CD4-positive, alpha-beta T cell treated with Interleukin-4 for 1 hour (primary cell): Measurements from ENCODE around the gene GALNT7.
"Not testable (repeated sequence)": the region's sequence is repeated elsewhere in the genome, so short reads cannot be mapped to it uniquely, and the experiment has no call there.

Source experiments
- DNase-seq, 2 donors: peaks; one replicate each; pipeline ENCODE4 v3.0.0-alpha.2; 2020 to 2022

The GALNT7 gene

GRCh38 chr4:173166491-173166890 lies 2.1 kb upstream of the GALNT7 start:
- DNase-seq, result no peak

DNA sequence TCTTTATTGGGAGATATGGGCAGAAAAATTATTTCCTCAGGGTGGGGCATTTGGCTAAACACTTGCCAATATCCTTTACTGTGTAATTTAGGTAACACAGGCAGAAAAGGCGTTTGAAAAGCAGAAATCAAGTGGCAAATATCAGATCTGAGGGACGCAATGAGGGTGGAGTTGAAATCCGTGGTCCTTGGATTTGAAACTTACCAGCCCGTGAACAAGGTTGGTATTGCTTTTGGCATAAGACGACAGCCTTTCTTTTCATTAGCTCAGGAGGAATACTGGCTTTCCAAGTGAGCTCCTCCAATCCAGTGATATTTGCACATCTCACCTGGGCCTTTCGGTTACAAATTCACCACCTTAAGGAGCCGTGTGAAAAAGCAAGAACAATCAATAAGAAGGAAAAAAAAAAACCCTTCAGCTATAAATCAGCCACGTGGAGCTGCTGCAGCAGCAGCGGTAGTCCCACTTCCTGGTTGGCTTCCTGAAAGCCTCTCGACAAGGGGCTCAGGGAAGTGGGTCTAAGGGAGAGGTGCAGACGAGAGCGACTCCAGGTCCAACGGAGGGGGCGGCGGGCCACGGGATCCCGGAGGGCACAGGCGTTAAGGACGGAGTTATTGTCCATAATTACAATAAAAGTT lies 734 bp upstream of the GALNT7 start:
- peak; percentile 13 to 28 for DNase-seq

GRCh38 chr4:173169178-173169427 lies 492 bp downstream of the GALNT7 start:
- no peak for DNase-seq

DNA sequence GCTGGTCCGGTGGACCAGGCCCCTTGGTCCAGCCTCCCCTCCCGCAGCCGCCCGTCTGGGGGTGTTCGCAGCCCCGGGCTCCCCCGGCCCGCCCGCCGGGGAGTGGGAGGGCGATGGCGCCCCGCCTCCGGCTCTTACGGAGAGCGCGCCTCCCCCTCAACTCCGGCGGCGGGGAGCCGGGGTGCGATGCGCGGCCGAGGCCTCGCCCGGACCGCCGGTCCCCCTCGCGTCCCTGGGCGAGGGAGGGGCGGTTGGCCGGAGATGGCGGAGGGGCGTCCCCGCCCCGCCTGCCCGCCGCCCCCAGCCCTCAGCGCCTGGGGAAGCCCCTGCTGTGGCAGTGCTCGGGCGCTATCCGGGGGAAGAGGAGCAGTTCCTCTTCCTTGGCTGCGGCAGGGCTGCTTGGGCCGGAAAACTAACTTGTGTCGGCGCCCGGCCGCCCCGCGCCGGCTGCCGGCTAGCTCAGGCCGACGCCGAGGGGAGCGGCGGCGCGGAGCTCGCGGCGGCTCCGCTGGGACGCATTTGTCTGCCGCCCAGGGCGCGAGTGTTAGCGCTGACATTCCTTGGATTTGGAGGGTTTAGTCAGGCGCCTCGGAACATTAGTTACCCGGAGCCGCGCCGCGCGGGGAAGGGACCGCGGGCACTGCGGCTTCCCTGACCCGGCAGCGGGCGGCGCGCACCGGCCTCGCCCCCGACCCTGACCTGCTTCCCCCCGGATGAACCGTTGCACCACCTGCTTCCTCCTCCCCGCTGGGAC lies 994 bp downstream of the GALNT7 start:
- DNase-seq, result peak; percentile 69 to 73

DNA sequence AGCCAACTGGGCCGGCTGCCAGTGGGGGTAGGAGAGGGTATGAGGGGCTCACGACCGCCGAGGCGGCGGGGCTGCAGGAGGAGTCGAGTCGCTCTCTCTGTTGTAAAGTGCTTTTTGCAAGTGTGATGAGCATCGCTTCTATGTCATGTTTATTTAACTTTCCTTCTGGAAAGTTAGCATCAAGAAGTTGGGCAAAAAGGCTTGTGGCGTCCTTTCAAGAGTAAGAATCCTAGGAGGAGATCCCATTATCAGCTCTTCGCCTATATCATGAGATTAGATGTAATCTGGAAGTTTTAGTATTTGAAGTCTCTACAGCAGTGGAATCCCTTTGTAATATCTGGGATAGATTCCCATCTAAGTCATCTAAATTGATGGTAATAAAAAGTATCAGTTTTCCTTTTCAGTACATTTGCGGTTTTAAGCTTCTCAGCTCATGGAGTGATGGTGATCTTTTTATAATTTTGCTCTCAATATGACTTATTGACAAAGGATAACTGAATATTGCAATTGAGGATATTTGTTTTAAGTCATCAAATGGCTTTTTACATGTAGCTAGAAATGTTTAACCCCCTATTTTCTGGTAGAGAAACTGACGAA lies 1.7 kb downstream of the GALNT7 start:
- no peak for DNase-seq

- peak in 1 of 2 donors; percentile 14 for DNase-seq
Observed at GRCh38 chr4:173171098-173171497, 2.5 kb downstream of the GALNT7 start.

- DNase-seq, result no peak
Observed at GRCh38 chr4:173171987-173172386, 3.4 kb downstream of the GALNT7 start.

- DNase-seq, result no peak
Observed at GRCh38 chr4:173174184-173174583, 5.6 kb downstream of the GALNT7 start.

DNA sequence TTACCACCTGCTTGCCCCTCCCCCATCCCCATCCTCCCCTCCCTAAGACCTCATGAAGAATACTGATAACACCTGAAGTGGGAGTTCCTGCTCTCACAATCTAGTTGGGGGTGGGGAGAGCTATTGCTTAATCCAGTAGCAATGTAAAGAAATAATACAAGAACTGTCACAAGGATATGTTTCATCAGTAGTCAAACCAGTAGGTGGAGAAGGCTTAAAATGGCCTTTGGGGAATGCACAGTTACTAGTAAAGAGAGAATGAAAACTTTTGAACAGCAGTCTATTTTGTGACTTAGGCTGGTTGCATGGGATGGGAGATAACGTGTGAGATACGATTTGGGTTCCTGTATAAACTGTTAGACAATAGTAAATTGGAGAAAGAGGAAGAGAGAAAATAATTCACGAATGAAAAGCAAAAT lies 6.0 kb downstream of the GALNT7 start:
- no peak for DNase-seq

DNA sequence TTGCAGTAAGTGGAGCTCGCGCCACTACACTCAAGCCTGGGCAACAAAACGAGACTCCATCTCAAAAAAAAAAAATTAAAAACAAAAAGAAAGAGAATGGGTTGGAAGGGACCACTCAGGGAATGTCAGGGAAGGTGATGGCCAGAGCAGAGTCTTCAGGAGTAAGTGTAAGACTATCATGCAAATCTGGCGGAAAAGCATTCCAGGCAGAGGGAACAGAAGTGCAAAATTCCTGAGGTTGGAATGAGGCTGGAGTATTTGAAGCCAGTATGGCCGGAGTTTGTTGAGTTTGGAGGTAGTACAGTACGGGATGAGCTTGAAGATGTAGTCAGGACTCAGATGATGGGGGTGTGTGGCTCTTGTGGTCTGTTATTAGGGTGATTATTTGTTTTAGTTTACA lies 7.4 kb downstream of the GALNT7 start:
- no peak for DNase-seq

DNA sequence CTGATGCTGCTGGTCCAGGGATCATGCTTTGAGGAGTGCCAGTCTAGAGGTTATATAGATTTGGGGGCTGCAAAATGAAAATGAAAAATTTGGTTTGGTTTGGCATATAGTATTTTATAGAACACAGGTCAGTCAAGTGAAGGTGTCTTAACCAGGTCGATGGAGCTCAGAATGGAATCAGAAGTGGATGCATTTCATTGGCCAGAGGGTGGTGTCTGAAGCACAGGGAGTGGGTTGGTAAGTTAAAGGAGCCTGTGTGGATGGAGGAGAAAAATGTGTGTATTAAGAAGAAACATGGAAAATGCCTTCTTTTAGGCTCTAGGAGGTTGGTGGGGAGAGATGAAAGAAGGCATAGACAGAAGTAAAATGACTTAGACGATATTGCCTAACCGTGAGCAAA lies 8.6 kb downstream of the GALNT7 start:
- no peak for DNase-seq

DNA sequence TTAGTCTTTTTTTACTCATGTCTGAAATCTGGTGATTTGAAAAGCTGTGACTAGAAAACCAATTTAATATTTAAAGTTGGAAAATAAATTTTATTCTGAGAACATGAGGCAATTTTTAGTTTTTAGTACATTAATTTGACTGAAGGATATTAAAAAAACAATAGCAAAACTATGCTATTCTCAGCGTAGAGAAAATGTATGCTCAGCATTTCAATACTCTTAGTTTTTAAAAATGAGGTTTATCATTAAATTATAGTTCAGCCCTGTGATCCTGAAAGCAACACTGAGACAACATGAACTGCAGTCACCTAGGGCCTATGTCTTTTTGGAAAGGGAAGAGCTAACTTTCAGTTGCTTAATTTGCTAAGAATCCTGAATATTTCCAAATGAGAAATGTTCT lies 9.5 kb downstream of the GALNT7 start:
- DNase-seq, result no peak

GRCh38 chr4:173181848-173182247 lies 13.2 kb downstream of the GALNT7 start:
- DNase-seq, result no peak

DNA sequence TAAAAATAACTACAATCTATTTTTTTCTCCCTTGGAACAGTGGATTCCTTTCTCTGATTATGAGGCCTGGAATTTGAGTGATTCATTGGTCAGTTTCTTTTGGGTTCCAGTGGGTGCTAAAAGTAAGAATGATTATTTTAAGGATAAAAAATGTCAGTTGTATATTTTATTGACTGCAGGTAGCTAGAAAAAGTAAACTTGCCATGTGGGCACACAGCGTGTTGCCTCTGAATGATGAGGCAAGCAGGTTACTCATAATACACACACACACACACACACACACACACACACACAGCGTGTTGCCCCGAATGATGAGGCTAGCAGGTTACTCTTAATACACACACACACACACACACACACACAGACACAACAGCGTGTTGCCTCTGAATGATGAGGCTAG lies 13.8 kb downstream of the GALNT7 start:
- no peak for DNase-seq

GRCh38 chr4:173183659-173184247 lies 15.1 kb downstream of the GALNT7 start:
- not testable (repeated sequence) for DNase-seq

DNA sequence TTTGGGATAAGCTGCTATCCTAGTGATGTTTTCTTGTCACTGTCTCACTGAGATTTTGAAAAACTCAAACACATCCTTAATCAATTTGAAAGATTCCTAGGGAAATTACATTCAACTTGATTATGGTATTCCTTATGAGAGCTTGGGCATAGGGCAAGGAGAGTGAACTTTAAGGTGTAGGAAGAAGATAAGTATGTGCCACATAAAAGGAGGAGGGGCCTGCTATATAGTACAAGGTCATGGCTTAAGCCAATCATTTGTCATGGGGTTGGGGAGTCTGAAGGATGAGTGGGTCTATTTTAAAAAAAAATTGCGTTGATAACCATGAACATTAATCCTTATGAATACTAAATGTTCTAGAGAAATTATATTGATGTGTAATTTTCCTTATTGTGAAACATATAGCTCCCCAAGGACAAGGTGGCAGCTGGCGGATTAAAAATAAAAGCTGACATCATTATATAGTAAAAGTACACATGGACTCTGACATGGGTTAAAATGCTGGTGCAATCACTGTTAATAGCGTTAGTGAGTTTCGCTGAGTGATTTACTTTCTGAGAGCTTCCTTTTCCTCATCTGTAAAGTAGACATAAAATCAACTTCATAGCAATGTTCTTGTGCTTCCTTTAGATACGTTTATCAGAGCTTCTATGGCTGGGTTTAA lies 17.4 kb downstream of the GALNT7 start:
- no peak for DNase-seq

DNA sequence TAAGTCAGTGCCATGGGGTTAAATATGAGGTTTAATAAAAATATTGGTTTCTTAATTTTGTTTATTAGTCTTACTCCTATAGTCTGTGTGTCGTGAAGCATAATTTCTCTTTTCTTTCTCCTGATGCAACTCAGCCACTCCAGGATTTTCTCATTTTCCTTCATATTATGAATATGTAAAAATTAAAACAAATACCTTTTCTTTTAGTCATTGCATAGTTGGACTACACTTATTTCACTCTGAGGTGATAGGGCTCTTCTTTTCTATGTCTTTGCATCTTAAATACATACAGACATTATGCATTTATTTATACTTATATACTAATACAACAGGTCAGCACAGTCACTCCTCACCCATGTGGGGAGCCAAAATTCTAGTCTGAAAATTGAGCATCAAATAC lies 19.1 kb downstream of the GALNT7 start:
- DNase-seq, result no peak

GRCh38 chr4:173188648-173189047 lies 20.0 kb downstream of the GALNT7 start:
- DNase-seq, result no peak

DNA sequence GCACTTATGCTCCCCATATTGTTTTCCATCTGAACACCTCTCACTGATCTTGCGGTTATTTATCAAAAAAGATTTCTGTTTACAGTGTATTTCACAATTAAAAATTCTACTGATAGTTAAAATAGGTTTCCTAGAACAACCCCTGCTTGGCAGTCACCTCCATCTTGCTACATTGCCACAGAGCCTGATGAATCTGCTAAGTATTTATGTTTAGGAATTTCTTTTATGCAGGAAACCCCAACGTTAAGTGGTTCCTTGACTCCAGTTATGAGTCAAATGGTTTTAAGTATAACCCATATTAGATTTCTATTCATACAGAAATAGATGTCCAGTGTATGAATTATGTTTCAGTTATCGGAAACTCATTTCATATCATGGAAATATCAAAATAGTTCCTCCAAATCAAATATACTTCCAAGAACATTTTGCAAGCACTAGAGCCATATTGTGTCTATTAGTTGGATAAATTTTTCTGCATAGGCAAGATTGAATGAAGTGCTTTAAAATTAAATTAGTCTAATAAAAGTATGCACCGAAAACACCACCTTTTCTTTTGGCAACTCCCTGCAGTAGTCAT lies 20.6 kb downstream of the GALNT7 start:
- DNase-seq, result no peak

GRCh38 chr4:173191623-173192041 lies 23.0 kb downstream of the GALNT7 start:
- DNase-seq, result no peak

DNA sequence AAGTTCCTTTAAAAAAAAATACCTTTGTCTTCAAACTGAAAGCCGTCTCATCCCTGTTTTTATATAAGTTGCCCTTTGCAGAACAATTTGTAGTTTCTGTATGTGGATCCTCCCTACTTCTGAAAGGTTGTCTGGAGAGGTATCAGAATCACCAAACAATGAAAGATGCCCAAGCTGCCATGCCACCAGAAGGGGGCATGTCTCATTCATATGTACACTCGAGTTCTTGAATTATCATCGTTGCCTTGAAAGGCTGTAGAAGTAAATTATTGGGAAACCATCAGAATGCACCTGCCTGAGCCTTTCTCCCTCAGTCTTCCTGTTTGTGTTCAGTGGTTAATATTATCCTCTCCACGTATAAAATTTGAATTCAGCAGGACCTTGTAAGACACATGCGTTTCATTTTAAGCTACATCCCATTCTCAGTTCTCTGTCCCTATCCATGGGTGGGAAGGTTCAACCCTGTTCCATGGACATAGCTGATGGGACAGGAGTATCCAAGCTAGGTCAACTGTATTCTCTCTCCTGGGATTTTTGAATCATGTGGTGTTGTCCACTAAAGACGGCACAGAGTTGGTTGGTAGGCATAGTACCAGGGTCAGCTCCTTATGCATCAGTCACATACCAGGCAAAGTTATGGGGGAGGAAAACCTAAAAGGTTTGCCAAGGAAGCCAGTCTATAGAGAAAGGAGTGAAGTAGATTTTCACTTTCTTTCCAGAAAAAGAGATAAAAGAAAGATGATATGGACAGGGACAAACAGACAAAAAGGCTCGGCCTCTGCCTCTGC lies 24.0 kb downstream of the GALNT7 start:
- DNase-seq, result no peak

DNA sequence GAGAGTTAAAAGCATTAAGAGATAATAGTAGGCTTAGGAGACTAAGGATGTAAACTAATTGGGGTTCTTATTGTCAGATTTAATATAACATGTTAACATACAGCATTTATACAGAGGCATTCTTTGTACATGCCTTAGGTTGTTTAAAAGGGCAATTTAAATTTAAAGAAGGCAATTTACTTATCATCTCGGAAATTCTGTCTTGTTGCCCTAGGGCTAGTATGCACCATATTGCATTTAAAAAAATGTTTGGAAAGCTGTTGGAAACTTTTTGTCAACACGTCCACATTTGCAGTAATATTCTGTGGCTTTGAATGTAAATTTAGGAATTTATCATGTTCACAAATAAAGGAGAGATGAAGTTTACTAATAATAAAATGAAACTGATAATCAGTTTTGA lies 25.5 kb downstream of the GALNT7 start:
- DNase-seq, result no peak
